ENCODE data around the gene GPR156. TPM values are rescaled to one million over a fixed set of nuclear protein-coding genes. Genes with fewer than 3 reads are reported as not detected.
"Not testable (repeated sequence)": the region's sequence is repeated elsewhere in the genome, so short reads cannot be mapped to it uniquely, and the experiment has no call there.

GPR156 gene
- total and polyA plus RNA-seq, 2 donors from 2014 or later: 0.17 to 0.50 TPM

- intact Hi-C loops (cut with DNase I): no loop called here
- Histone ChIP-seq H3K36me3 (ENCODE audit: control insufficient read depth in 2 of 3, insufficient read depth in 3 of 3, low read length in 3 of 3) (peaks cover 6 to 13% (median 9%) of the 10 kb centered on the region in 3 donors), H3K27ac (ENCODE audit: low read depth in 2 of 2, low read length in 2 of 2) (no peak overlapping the region), H3K9ac (ENCODE audit: low read length in 3 of 3) (no peak overlapping the region), H3K4me1 (ENCODE audit: control insufficient read depth in 2 of 3, insufficient read depth in 2 of 3, low read depth in 1 of 3, low read length in 3 of 3) (no peaks in the 10 kb centered on the region), H3K27me3 (ENCODE audit: control insufficient read depth, insufficient read depth, low read length) (no peaks in the 10 kb centered on the region), H3K4me3 (ENCODE audit: low read length in 3 of 3) (no peak overlapping the region), H3K9me3 (ENCODE audit: control insufficient read depth in 2 of 3, insufficient read depth in 1 of 3, low read length in 3 of 3) (no peaks in the 10 kb centered on the region)
- TF ChIP-seq, protein P1, sequence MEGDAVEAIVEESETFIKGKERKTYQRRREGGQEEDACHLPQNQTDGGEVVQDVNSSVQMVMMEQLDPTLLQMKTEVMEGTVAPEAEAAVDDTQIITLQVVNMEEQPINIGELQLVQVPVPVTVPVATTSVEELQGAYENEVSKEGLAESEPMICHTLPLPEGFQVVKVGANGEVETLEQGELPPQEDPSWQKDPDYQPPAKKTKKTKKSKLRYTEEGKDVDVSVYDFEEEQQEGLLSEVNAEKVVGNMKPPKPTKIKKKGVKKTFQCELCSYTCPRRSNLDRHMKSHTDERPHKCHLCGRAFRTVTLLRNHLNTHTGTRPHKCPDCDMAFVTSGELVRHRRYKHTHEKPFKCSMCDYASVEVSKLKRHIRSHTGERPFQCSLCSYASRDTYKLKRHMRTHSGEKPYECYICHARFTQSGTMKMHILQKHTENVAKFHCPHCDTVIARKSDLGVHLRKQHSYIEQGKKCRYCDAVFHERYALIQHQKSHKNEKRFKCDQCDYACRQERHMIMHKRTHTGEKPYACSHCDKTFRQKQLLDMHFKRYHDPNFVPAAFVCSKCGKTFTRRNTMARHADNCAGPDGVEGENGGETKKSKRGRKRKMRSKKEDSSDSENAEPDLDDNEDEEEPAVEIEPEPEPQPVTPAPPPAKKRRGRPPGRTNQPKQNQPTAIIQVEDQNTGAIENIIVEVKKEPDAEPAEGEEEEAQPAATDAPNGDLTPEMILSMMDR (IDR thresholded peaks at IDR 0.05; ENCODE audit: borderline replicate concordance, extremely low read depth, insufficient read depth): no peak
- DNase-seq (peak in 2 of 5 donors; percentile 32 to 35), FAIRE-seq (no peak)
These were observed 41.8 kb upstream of the GPR156 start for GRCh38 chr3:120326784-120327183.

DNA sequence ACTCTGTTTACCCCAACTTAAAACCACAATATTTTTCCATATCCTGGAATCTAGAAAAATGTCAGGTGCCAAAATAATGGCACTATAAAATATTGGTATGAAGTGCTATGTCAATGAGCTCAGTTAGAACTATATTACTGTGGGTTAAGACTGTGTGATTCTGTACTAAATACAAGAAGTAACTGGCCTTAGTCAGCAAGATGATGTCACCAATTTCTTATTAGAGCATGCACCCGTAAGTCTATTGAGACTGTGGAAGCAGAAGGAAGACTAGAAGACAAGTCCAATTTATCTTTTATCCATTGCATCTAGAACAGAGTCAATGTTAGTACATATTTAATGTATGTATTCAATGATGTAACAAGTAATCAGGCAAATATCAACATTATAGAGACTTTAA lies 39.2 kb upstream of the GPR156 start:
- DNase-seq (no peak), FAIRE-seq (no peak)
- no peaks in the 10 kb centered on the region for H3K9me3 ChIP-seq (ENCODE audit: control insufficient read depth in 2 of 3, insufficient read depth in 1 of 3, low read length in 3 of 3)
- no peaks in the 10 kb centered on the region for H3K27me3 ChIP-seq (ENCODE audit: control insufficient read depth, insufficient read depth, low read length)
- peaks cover 0 to 2% (median 2%) of the 10 kb centered on the region in 3 donors for H3K36me3 ChIP-seq (ENCODE audit: control insufficient read depth in 2 of 3, insufficient read depth in 3 of 3, low read length in 3 of 3)
- intact Hi-C loops (cut with DNase I): no loop called here
- no peak overlapping the region for H3K4me3 ChIP-seq (ENCODE audit: low read length in 3 of 3)
- H3K4me1 ChIP-seq (ENCODE audit: control insufficient read depth in 2 of 3, insufficient read depth in 2 of 3, low read depth in 1 of 3, low read length in 3 of 3): no peaks in the 10 kb centered on the region
- no peak overlapping the region for H3K9ac ChIP-seq (ENCODE audit: low read length in 3 of 3)
- TF ChIP-seq, protein P1 (IDR thresholded peaks at IDR 0.05; ENCODE audit: borderline replicate concordance, extremely low read depth, insufficient read depth): no peak
- H3K27ac ChIP-seq (ENCODE audit: low read depth in 2 of 2, low read length in 2 of 2): no peak overlapping the region

GRCh38 chr3:120323761-120324160 lies 38.7 kb upstream of the GPR156 start:
- DNase-seq; H3K4me3 ChIP-seq (ENCODE audit: low read length in 3 of 3); H3K27ac ChIP-seq (ENCODE audit: low read depth in 2 of 2, low read length in 2 of 2); H3K9ac ChIP-seq (ENCODE audit: low read length in 3 of 3); H3K4me1 ChIP-seq (ENCODE audit: control insufficient read depth in 2 of 3, insufficient read depth in 2 of 3, low read depth in 1 of 3, low read length in 3 of 3); H3K27me3 ChIP-seq (ENCODE audit: control insufficient read depth, insufficient read depth, low read length); intact Hi-C loops (cut with DNase I); FAIRE-seq; H3K36me3 ChIP-seq (ENCODE audit: control insufficient read depth in 2 of 3, insufficient read depth in 3 of 3, low read length in 3 of 3); H3K9me3 ChIP-seq (ENCODE audit: control insufficient read depth in 2 of 3, insufficient read depth in 1 of 3, low read length in 3 of 3): not testable (repeated sequence)

- intact Hi-C loops (cut with DNase I): no loop called here
- DNase-seq: peak in 1 of 5 donors; percentile 60
- no peaks in the 10 kb centered on the region for H3K4me1 ChIP-seq (ENCODE audit: control insufficient read depth in 2 of 3, insufficient read depth in 2 of 3, low read depth in 1 of 3, low read length in 3 of 3)
- no peak overlapping the region for H3K27ac ChIP-seq (ENCODE audit: low read depth in 2 of 2, low read length in 2 of 2)
- TF ChIP-seq, protein P1 (IDR thresholded peaks at IDR 0.05; ENCODE audit: borderline replicate concordance, extremely low read depth, insufficient read depth): no peak
- no peaks in the 10 kb centered on the region for H3K36me3 ChIP-seq (ENCODE audit: control insufficient read depth in 2 of 3, insufficient read depth in 3 of 3, low read length in 3 of 3)
- no peak for FAIRE-seq
- H3K27me3 ChIP-seq (ENCODE audit: control insufficient read depth, insufficient read depth, low read length): no peaks in the 10 kb centered on the region
- no peak overlapping the region for H3K9ac ChIP-seq (ENCODE audit: low read length in 3 of 3)
- H3K4me3 ChIP-seq (ENCODE audit: low read length in 3 of 3): no peak overlapping the region
- H3K9me3 ChIP-seq (ENCODE audit: control insufficient read depth in 2 of 3, insufficient read depth in 1 of 3, low read length in 3 of 3): peaks cover 0 to 3% (median 0%) of the 10 kb centered on the region in 3 donors
These were observed 27.1 kb upstream of the GPR156 start for GRCh38 chr3:120311863-120312794.

All from kidney (tissue), 14 donors.